GM19452 (cell line): ENCODE data around the gene DOCK9.

Experiments used
- ATAC-seq: cut with Tn5 transposase; IDR thresholded peaks from one replicate; pipeline ENCODE4 v1.9.1; 2021; ENCODE audit not compliant: unreplicated experiment

Gene DOCK9

DNA sequence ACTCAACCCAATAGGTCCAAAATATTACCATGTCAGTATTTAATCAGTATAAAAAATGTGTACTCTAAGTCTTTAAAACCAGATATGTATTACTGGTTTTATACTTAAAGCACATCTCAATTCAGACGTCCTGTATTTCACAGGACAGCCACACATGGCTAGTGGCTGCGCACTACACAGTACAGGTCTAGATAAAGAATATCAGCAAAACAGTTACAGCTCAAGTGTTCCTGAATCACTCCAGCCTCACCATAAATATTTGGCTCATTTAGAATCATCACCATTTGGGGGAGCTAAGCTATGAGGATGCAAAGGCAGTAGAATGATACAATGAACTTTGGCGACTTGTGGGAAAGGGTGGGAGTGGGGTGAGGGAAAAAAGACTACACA, 89.0 kb downstream of the DOCK9 start:
- no peak for ATAC-seq

DNA sequence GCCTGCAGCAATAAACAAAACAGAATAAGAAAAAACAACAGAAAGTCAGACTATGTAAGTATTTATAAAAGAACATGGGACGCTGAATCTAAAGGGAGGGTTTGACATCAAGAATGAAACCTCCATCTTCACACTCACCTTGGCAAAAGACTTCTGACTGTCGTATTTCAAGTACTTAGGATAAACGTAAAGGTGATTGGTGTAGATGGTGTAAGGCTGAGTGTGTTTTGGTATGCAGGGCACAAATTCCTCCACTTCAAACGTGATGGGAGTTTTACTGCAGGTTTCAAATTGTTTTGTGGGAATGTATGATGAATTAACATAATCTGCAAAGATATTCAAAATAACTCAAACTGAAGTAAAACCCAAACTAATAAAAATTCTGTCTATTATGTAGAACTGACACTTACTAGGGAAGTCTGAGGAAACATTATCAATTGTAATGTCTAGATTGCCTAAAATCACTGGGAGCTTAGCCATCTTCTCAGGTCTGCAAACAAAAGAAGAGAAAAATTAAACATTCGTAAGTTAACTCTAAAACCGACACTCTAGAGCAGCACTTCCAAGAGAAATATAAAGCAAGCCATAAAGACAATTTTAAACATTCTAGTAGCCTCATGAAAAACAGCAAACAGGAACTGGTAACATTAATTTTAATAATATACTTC, 89.5 kb downstream of the DOCK9 start:
- ATAC-seq, result no peak

DNA sequence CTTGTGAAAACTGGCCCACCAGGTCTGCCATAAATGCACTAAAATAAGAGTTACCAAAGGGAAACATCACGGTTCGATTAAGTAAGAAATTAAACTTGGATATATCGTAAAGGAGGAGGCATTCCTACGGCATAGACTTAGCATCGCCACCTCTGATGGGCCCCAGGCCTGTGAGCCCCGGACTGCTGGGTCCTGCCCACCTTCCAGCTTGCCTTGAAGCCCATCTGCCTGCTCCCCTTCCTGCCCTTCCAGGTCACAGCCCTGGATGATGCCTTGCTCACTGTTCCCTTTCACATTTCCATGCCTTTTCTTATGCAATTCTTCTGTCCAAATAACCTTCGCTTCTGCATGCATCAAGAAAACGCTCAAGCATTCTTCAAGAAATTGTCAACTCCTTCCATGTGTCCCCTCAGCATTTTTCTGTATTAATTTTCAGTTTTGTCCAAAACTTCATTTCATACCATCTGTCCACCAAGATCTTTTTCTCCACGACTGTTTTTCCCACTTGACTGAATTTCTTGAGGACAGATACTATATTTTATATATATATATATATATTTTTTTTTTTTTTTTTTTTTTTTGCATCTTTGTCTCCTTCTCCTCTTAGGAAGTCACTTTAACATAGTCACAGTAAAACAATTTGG, 91.2 kb downstream of the DOCK9 start:
- ATAC-seq, result no peak

DNA sequence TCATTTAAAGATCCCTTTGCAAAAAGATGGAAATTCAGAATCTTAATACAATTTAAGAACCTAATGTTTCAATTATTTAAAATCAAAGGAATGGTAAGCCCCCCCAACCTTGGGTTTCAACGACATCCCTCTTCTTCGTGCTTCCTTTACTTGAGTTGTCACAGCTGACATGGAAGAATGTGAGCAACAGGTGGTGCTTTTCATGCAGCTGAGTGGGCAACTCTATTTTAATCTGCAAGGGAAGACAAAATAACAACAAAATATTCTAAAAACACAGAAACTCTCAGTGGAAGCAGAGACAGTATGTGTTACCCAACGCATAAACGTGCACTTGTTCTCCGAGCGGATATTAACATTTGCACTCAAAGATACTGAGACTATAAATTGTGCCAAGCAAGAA, 92.3 kb downstream of the DOCK9 start:
- ATAC-seq, result no peak

DNA sequence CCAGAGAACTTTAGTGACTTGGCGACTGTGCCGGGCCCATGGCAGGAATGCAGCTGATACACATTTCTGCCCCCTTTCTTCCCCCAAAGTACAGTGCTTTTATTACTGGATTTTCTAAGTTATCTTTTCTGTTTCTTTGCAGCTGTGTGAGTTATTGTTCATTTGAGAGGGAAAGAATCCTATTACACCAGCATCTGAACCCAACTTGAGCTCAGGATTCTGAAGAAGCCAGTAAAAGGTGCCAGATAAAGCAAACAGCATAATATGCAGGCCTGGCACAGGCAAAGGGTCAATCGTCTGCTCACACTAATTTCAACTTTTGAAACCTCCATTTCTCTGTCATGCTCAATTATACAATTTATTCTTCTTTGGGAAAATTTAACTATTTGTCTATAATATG, 93.9 kb downstream of the DOCK9 start:
- ATAC-seq, result no peak

DNA sequence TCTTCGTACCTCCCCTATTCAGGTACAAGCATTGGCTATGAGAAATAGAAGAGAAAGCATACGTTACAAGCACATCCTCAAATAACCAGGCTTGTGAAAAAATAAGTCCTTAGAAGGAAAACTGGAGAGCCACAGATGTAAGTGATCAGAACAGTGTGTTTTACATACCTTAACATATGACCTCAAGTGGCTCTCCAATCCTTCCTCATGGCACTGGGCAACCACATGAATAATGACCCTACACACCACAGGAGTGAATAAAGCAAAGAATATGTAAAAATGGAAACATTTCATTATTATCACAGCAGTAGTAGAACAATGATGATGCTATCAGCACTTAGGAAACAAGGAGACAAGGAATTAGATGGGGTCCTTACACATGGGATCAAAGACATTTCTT, 96.5 kb downstream of the DOCK9 start:
- no peak for ATAC-seq

DNA sequence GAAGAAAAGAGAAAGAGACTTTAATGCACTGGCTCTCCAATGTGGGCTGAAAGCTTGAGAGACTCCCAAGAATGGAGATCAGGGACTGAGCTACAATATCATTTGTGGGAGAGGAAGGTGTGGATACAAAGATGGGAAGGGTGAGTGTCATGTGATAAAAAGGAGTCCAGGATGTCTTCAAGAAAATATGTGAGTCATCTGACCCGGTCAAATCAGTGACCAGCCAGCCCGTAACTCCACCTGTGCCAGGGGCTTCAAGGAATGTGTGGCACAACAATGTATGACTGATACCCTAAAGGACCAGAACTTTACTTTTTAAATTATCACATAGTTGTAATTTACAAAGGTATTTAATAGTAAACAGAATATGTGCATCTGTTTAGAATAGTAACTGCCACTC, 97.2 kb downstream of the DOCK9 start:
- ATAC-seq, result no peak

DNA sequence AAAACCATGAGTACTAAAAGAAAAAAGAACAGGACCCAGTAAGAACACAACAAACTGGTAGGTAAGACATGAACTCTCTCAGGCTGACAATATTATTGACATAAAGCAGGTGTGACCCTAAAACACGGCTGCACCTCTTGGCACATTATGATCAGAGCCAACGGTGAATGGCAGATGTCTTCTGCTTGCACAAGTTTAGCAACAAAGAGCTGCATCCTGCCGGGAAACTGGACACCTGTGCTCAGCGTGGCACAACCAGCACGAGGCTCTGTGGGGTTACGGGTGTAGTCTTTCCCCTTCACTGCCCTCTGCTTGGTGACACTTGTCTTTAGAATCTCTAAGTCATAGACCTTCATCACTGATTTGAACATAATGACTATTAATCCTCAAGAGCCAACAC, 97.9 kb downstream of the DOCK9 start:
- ATAC-seq, result no peak

DNA sequence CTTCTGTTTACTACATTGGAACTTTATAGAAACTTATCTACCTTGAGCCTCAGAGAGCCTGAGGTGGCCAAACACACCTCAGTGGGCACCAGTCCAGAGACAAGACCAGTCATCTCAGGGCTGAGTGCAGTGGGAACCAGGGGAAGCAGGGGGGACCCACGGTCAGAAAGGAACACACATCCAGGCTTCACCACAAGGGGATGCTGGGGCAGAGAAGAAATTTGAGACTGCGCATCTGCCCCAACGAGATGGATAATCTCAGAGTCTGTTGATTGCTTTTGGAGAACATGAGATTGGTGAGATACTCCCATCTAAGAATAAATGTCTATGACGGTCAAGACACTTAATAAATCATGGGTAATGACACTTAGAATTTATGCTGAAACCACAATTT, 98.7 kb downstream of the DOCK9 start:
- ATAC-seq, result no peak

DNA sequence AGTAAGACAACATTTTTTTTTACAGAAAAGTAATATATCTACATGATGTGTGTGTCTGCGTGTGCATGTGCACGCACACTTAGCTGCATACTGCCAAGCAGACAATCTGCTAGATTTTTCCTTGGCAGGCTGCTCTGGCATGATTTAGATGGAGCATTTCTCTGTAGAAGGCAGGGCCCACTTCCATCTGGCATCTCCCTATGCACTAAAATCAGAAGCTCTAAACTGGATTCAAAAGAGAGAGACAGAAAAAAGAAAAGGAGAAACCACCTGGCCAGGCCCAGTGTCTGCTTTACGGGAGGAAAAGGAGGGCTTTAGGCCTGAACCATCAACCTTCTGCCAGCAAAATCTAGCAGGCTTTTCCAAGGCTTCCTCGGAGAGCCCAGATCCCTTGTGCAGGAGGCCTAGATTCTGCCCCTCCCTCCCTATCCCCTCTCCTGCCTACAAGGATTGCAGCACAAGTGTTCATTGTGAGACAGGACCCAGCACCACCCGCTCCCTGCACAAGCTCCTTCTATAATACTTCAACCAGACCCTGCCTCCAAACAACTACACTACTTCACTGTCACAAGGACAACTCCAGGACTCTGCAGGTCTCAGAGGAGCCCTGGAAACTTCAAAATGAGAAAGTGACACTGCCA, 99.3 kb downstream of the DOCK9 start:
- ATAC-seq, result no peak

DNA sequence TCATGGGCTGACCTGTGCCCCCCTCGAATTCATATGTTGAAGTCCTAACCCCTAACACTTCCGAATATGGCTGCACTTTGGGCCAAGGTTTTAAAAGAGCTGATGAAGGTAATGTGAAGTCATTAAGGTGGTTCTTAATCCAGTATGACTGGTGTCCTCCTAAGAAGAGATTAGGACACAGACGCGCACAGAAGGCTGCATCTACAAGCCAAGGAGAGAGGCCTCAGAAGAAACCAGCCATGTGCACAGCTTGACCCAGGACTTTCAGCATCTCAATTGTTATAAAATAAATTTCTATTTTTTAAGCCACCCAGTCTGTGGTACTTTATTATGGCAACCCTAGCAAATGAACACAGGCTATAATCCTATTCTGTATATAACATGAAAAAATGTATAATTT, 99.9 kb downstream of the DOCK9 start:
- ATAC-seq, result no peak

DNA sequence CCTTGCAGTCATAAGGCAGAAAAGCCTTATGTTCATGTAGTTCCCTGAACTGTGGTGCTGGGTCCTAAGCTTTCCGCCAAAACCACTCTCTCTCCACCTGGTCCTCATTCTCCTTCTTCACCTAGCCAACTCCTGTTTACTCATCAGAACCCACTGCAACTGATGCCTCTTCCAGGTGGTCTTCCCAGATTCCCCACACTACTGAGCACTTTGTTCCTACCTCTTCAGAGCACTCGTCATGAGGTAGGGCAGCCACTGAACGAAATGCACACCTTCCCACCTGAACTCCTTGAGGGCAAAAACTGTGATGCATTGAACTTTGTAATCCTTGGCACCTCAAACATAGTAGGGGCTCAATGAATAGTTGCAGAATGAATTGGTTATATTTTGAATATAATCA, 100.4 kb downstream of the DOCK9 start:
- ATAC-seq, result no peak

DNA sequence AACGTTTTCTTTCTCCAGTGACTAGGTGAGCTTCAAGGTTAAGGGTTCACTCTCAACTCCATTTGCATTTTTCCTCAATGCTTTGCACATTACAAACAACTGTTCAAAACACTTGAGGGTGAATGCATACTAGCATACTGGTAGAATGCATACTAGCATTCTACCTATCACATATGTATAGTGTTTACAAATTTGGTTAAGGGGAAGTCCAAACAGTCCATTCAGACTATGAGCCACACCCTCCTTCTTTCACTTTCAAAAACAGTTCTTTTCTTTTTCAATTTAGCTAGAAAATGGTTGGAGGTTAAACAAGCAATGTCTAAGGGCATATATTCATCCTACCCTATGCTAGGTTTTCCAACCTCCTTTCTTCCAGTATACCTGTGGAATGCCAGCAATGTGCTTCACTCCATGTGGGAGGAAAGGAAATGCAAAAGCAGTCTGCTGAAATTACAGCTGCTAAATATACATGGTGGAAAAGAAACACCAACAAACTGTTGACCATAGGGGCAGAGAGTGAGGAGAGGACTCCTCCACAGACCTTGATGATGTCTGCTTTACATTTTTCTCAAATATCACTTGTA, 102.6 kb downstream of the DOCK9 start:
- ATAC-seq, result peak; percentile 79

DNA sequence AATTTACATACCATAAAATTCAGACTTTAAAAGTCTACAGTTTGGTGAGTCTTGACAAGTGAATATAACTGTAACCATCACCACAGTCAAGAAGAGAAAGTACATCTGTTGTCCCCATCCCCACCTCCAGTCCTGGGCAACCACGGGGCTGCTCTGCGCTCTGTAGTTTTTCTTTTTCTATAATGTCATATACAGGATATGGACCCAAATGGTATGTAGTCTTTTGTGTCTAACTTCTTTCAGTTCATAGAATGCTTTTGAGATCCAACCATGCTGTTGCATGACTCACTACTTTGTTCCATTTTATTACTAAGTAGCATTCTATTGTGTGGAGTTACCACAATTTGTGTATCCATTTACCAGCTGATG, 103.9 kb downstream of the DOCK9 start:
- no peak for ATAC-seq

DNA sequence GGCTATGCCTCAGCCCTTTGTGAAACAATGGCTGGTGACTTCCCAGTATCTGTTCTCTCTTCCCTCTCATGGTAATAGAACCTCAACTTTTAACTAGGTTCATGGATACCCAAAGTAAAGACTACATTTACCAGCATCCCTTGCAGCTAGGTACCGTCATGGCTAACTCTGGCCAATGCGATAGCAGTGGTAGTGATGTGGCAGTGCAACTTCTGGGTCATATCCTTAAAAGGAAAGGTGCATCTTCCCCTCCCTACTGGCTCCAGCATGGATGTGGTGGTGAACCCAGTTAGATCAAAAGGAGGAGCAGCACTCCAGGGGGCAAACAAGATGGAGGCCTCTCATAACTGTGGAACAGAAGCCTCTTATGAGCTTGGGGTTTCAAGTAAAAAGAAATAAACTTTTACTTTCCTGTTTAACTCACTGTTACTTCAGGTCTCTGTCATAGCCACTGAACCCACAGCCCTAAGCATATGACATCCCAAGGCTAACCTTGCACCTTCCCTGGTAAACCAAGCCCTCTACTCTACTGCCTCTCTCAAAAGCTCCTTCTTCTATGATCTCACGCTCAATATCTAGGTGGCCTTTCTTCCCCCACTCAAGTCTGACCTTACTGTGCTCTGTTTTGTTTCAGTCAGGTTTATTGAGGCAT, 104.4 kb downstream of the DOCK9 start:
- ATAC-seq, result no peak

DNA sequence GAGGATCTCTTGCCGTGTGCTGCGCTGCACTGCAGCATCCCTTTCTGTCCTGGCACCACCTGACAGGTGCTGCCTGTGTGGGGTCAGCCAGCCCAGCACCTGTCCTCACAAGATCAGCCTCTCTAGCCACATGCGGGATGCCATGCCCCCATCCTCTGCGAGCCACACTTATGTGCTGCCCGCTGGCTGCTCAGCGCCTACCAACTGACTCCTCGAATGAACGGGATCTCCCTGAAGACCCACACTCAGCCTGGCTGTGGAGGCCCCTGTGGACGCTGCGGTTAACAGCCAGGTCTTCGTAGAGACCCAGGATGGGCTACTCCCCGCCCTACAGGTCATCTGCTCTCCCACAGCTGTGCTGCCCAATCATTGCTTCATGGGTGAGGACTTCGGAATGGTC, 106.1 kb downstream of the DOCK9 start:
- no peak for ATAC-seq

DNA sequence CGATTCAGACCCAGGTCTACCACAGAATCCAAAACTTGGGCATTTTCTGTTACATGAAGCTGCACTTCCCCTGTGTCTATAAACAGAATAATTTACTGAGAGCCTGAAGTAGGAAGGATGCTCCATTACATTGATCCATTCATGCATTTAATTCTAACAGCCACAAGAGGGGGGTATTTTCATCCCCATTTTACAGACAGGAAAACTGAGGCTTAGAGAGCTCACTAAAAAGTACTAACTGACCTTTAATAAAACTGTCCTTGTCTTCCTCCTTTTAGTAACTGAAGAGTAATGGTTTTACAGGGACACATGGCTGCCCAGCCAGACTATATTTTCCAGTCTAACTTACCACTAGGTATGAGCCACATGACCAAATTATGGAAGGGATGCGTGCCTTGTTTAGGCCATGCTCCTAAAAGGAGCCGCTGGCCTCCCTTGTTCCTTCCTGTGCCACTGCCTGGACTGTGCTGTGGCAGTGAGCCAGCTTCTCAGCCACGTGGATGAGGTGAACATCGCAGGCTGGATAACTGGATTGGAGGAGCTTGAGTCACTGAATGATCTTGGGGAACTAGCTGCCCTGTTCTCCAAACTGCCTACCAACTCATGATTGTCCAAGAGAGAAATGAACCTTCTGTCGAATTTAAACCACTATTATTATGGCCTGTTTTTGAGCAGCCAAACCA, 108.3 kb downstream of the DOCK9 start:
- ATAC-seq, result no peak

DNA sequence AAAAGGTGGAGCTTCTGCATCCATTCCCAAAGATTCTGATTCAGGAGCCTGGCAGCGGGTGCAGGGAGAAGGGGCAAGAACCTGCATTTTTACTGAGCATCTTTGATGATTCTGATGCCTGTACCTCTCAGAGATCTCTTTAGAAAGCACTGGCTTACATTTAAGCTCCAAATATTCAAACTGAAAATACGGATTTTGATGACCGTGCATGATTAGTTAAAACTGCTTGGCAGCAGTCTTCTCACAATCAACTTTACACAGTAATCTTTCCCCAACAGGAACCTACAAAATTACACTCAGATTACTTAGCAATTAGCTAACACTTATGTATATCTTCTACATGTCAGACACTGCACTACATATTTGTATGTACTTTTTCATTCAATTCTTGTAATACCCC, 108.9 kb downstream of the DOCK9 start:
- no peak for ATAC-seq

DNA sequence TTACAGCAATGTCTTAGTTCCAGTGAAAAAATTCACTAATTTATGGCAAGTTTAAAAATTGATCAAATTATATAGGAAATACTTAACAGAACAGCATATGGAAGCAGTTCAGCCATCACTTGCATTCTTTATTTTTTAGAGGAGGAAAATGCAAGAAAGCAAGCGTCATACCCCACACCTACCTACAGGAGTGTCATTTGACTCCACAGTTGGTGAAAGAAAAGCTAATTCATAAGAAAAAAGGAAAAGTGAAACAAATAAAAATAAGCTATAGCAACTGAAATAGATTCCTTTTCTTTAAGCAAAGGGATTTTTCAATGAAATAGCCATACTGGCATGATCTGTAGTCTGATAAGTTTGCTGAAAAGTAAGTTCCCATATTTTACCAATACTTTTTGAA, 111.0 kb downstream of the DOCK9 start:
- ATAC-seq, result no peak

DNA sequence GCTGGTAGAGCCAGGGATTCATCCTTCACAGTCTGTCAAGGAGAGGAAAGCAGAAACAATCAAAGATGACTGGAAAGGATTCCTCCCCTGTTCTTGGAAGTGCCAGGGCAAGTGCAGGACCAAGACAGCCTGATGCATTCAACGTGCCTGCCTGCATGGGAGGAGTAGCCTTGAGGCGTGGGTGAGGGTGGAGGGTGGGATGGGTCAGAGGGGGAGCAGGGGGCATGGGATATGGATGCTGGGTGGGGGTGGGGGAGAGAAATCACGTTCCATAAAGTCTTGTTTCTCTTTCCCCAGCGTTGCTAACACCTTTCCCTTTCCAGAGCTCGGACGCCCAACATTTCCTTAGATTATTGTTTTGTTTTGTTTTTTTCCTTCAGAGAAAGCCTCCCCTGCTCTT, 117.4 kb downstream of the DOCK9 start:
- ATAC-seq, result no peak

DNA sequence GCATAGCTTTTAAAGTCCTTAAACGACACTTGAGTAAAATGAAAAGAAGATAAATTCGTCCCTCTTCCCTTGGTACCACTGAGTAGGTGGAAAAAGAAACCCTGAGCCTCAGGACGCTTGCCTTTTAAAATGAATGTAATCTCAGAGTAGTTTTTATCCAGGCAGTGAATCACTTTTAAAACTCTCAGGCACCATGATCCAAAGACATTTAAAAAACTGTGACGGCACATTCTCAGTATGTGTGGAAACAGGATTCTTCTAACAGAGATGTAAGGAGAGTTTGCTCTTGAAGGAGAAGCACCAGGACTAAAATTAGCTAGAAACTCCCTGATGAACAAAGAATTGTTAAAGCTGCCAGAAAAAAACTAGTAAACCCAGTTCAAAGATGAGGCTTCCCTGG, 119.7 kb downstream of the DOCK9 start:
- ATAC-seq, result no peak
